GM12891 (cell line): ENCODE measurements around the gene TGFBRAP1.

ENCODE experiments used
- POLR2A ChIP-seq: IDR thresholded peaks from 2 replicates; pipeline ENCODE4 v1.6.1; 2011; ENCODE audit warnings: low read depth, low read length, control low read depth
- POLR2AphosphoS5 ChIP-seq: IDR thresholded peaks from 2 replicates; pipeline ENCODE4 v1.6.1; 2011; ENCODE audit warnings: low read depth, low read length, control low read depth
- SPI1 ChIP-seq: IDR thresholded peaks from 2 replicates; pipeline ENCODE4 v1.6.1; 2011; ENCODE audit warnings: low read depth, low read length, control low read depth
- TAF1 ChIP-seq: IDR thresholded peaks from 2 replicates; pipeline ENCODE4 v1.6.1; 2011; ENCODE audit warnings: low read depth, low read length, control low read depth

DNA sequence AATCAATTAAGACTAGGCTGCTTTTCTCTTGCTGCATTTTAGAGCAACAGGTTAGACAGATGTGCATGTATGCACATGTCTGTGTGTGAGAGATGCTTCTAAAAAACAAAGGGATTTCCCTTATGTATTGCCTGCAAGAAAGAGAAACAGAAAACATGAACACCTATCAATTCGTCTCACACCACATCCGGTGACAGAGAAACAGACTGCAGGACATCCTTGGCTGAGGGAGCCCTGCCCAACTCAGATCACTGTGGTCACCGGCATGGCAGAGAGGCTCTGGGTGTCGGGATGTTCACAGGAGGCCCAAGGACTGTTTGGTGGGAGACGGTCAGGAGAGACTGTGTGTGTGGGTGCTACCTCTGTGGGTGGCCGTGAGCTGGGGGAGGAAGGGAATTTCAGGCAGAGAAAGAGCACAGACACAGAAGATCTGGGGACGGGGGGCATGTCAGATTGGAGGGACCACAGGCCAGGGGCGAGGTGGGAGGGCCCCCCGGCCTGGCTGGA is 44.4 kb upstream of the TGFBRAP1 start:
- peak; percentile 50; the same call in 1 of the 2 replicates for TF ChIP-seq POLR2A
- no peak for TF ChIP-seq POLR2AphosphoS5
- TF ChIP-seq SPI1, result no peak
- no peak for TF ChIP-seq TAF1
